Activated T-helper 1 cell treated with anti-CD3 and anti-CD28 coated beads, Interleukin-12 subunit alpha, Interleukin-12 subunit beta, Interleukin-2, Interleukin-4 antibody, amounts not matched to agents 30 ng/mL and 10 ng/mL and 1 ng/mL, durations not matched to agents 14 hours and 24 hours and 36 hours (primary cell): Measurements from ENCODE around the gene TBPL2. TPM values are rescaled to one million over a fixed set of nuclear protein-coding genes. Genes with fewer than 3 reads are reported as not detected.

Experiments used
- DNase-seq: peaks from one replicate; pipeline ENCODE4 v3.0.0; 2021; ENCODE audit warnings: low spot score
- H3K27ac Mint-ChIP-seq: one replicate; pipeline ENCODE4 v1.8.0; 2021; ENCODE audit warnings: mild to moderate bottlenecking, mixed read lengths
- H3K27me3 Mint-ChIP-seq: one replicate; pipeline ENCODE4 v1.8.0; 2022; ENCODE audit warnings: mild to moderate bottlenecking, moderate library complexity, mixed read lengths; ENCODE audit not compliant: insufficient read depth
- H3K36me3 Mint-ChIP-seq: one replicate; pipeline ENCODE4 v1.8.0; 2021; ENCODE audit warnings: low read depth, mixed read lengths
- H3K4me1 Mint-ChIP-seq: one replicate; pipeline ENCODE4 v1.8.0; 2021; ENCODE audit warnings: low read depth, mixed read lengths
- H3K4me3 Mint-ChIP-seq: one replicate; pipeline ENCODE4 v1.8.0; 2021; ENCODE audit warnings: mild to moderate bottlenecking, moderate library complexity, mixed read lengths
- H3K9me3 Mint-ChIP-seq: one replicate; pipeline ENCODE4 v1.8.0; 2021; ENCODE audit warnings: mixed read lengths
- intact Hi-C: fragments of 100-400 bp; cut with micrococcal nuclease; formaldehyde crosslinking; loops from one replicate; pipeline ENCODE4 v1.15.1; 2024
- total RNA-seq: library from RNA; stranded (reverse); gene quantifications from 2 replicates; pipeline ENCODE4 v1.2.3, GENCODE V29; 2022

TBPL2 gene
- total RNA-seq, 1 donor from 2014 or later = not detected

DNA sequence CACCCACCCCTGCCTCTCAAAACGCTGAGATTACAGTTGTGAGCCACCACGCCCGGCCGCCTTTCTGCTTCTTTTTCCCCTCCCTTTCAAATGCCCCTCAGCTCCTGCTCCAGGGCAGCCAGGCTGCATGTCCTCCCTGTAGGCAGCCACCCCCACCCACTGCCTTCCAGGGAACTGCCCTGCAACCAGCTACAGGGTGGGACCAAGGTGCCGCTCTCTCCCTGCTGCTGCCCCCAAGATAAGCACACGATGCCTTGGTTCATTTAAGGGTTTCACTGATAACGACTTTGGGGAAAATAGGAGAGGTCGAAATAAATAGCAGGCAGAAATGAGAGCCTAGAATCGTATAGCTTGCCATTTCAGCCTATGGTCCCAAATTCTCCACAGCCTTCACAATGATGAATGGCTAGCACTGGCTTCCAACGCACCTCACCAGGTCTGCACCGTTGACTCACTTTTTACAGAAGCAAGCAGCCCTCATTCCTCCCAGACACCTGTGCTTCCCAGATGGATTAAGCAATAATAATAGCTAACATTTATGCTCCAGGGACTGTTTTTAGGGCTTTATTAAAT lies 69.4 kb downstream of the TBPL2 start:
- intact Hi-C loops = loop anchor here (5.0 to 10.0 kb wide), 3 partner anchors 276 to 466 kb away; partner anchors contain the start of genes GCH1 and MAPK1IP1L
- Mint-ChIP-seq H3K4me1 (peaks cover 51% of the 10 kb centered on the region), H3K36me3 (peaks cover 31% of the 10 kb centered on the region), H3K27me3 (no peaks in the 10 kb centered on the region), H3K27ac (no peak overlapping the region), H3K9me3 (no peaks in the 10 kb centered on the region), H3K4me3 (no peak overlapping the region)
- no peak for DNase-seq

DNA sequence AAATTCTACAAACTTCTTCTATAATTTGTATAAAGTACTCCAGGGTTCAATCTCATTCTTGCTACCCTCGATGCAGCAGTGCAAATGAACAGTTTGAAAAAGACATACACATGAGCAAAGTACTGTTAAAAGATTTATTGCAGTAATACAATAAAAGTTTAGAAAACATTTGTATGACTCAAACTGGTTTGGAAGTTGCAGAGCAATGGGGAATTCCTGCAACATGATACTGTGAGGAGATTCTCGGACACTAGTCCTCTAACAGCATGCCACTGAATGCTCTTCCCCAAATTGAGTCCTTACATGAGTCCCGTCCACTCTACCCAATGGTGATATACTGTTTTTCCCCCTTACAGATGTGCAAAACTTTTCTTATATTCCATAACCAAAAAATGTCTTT lies 74.1 kb downstream of the TBPL2 start:
- no peak for DNase-seq
- no peaks in the 10 kb centered on the region for H3K9me3 Mint-ChIP-seq
- peaks cover 15% of the 10 kb centered on the region for H3K4me1 Mint-ChIP-seq
- intact Hi-C loops = no loop called here
- H3K36me3 Mint-ChIP-seq = peaks cover 38% of the 10 kb centered on the region
- no peak overlapping the region for H3K27ac Mint-ChIP-seq
- no peaks in the 10 kb centered on the region for H3K27me3 Mint-ChIP-seq
- no peak overlapping the region for H3K4me3 Mint-ChIP-seq

Other genes starting within 250 kb of the TBPL2 start
- 22.4 and 26.4 TPM in 2 replicates for gene DLGAP5, start 249.0 kb downstream of the TBPL2 start, total RNA-seq
- 24.7 and 26.6 TPM in 2 replicates for gene FBXO34, start 169.2 kb downstream of the TBPL2 start, total RNA-seq
- gene ATG14, start 28.8 kb downstream of the TBPL2 start, total RNA-seq = 4.8 and 6.2 TPM in 2 replicates
- 123 and 135 TPM in 2 replicates for gene KTN1, start 139.6 kb upstream of the TBPL2 start, total RNA-seq